Body of pancreas (tissue), 4 donors: ENCODE results near the gene ZNF774. TPM values are rescaled to one million over a fixed set of nuclear protein-coding genes. Genes with fewer than 3 reads are reported as not detected.

Experiments
- ATAC-seq: fragments of 150-250 bp; one replicate; pipeline ENCODE4 v1.9.1; 2016
- DNase-seq, 4 donors: peaks; one replicate each; pipeline ENCODE4 v3.0.0-alpha.2; 2019
- H3K27ac ChIP-seq, 4 donors: fragments of 200-600 bp; sonication (generic); 1 replicate in 3 of 4; 2 replicates in 1 of 4; pipeline versions ENCODE4 v1.5.1 to v1.6.1; 2016 to 2019; ENCODE audit warnings: mild to moderate bottlenecking in 1 of 4, mixed read lengths in 1 of 4, moderate library complexity in 1 of 4
- H3K27me3 ChIP-seq, 2 donors: fragments of 200-600 bp; sonication (generic); one replicate each; pipeline ENCODE4 v1.6.0; 2016; ENCODE audit warnings: mild to moderate bottlenecking in 1 of 2
- H3K36me3 ChIP-seq, 2 donors: fragments of 200-600 bp; sonication (generic); replicated peaks in 1 of 2; 2 replicates each; pipeline ENCODE4 v1.5.1; 2016; ENCODE audit warnings: low read depth in 2 of 2; ENCODE audit not compliant: insufficient read depth in 1 of 2
- H3K4me1 ChIP-seq: fragments of 200-600 bp; sonication (generic); one replicate; pipeline ENCODE4 v1.6.0; 2016
- H3K4me3 ChIP-seq, 2 donors: fragments of 200-600 bp; sonication (generic); 1 replicate in 1 of 2; 2 replicates in 1 of 2; pipeline ENCODE4 v1.5.1; 2016 to 2019
- H3K9me3 ChIP-seq, 3 donors: fragments of 200-600 bp; sonication (generic); 1 replicate in 2 of 3; 2 replicates in 1 of 3; pipeline ENCODE4 v1.5.1; 2016
- CTCF ChIP-seq, 7 experiments: fragments of 450-650 bp in 4 of 7; fragments of 200-600 bp in 3 of 7; sonication (generic) in 3 of 7; IDR thresholded peaks; one replicate each; pipeline ENCODE4 v1.5.1; 2016 to 2019; ENCODE audit warnings: antibody characterized with exemption in 7 of 7
- POLR2A ChIP-seq, 3 donors: fragments of 450-650 bp; IDR thresholded peaks; one replicate each; pipeline ENCODE4 v1.6.1; 2016; ENCODE audit warnings: antibody characterized with exemption in 3 of 3, mild to moderate bottlenecking in 2 of 3
- WGBS, 2 donors: methylation state at CpG; one replicate each; pipeline ENCODE4 v1.1.5; 2017; 5-methylcytosine and 5-hydroxymethylcytosine counted together
- intact Hi-C: fragments of 100-400 bp; cut with DNase I; formaldehyde crosslinking; loops from one replicate; pipeline ENCODE4 v1.15.1; 2023
- total RNA-seq, 2 donors: library from RNA; depleted of rRNA; stranded (reverse); fragments of >200 nt; gene quantifications; one replicate each; pipeline ENCODE4 v1.1.0, GENCODE V29; 2016

Gene ZNF774
- total RNA-seq, 2 donors from 2014 or later, result 5.7 to 9.6 TPM

GRCh38 chr15:90320062-90320884 is 31.8 kb upstream of the ZNF774 start:
- ATAC-seq (peak; percentile 75), DNase-seq (peak; percentile 82 to 91 (median 90))
- no peaks in the 10 kb centered on the region for H3K36me3 ChIP-seq
- 15 to 18% methylated on average over 17 of the region's 17 CpGs for WGBS, 2 donors
- H3K27ac ChIP-seq, result peak overlapping the region in 3 of 4 donors; percentile 33 to 58 (median 50)
- no peaks in the 10 kb centered on the region for H3K9me3 ChIP-seq
- H3K4me1 ChIP-seq, result peaks cover 35% of the 10 kb centered on the region
- no peaks in the 10 kb centered on the region for H3K27me3 ChIP-seq
- intact Hi-C loops, result loop anchor here (5.0 kb wide), 1 partner anchor 167 kb away; no protein-coding TSS in a partner anchor
- TF ChIP-seq CTCF (IDR thresholded peaks at IDR 0.05) (peak; percentile 93 to 100 (median 100)), POLR2A (IDR thresholded peaks at IDR 0.05) (no peak)
- H3K4me3 ChIP-seq, result no peak overlapping the region

- peaks cover 30% of the 10 kb centered on the region for H3K4me1 ChIP-seq
- no peaks in the 10 kb centered on the region for H3K9me3 ChIP-seq
- intact Hi-C loops, result loop anchor here (5.0 kb wide), 1 partner anchor 166 kb away; no protein-coding TSS in a partner anchor
- H3K36me3 ChIP-seq, result no peaks in the 10 kb centered on the region
- H3K27ac ChIP-seq, result no peak overlapping the region
- no peak overlapping the region for H3K4me3 ChIP-seq
- H3K27me3 ChIP-seq, result no peaks in the 10 kb centered on the region
- TF ChIP-seq POLR2A (IDR thresholded peaks at IDR 0.05), result no peak
- no peak for TF ChIP-seq CTCF (IDR thresholded peaks at IDR 0.05)
- WGBS, 2 donors, result 77 to 78% methylated on average over 1 of the region's 1 CpG
- ATAC-seq (no peak), DNase-seq (no peak)
Measured at GRCh38 chr15:90320885-90321278, 31.2 kb upstream of the ZNF774 start.

GRCh38 chr15:90322538-90322937 is 29.5 kb upstream of the ZNF774 start:
- Histone ChIP-seq H3K9me3 (no peaks in the 10 kb centered on the region), H3K36me3 (no peaks in the 10 kb centered on the region), H3K27me3 (no peaks in the 10 kb centered on the region), H3K27ac (peak overlapping the region in 2 of 4 donors; percentile 26 to 40), H3K4me3 (no peak overlapping the region), H3K4me1 (peaks cover 20% of the 10 kb centered on the region)
- intact Hi-C loops, result loop anchor here (5.0 kb wide), 1 partner anchor 165 kb away; no protein-coding TSS in a partner anchor
- DNase-seq (peak in 1 of 4 donors; percentile 27), ATAC-seq (no peak)
- 81 to 88% methylated on average over 4 of the region's 4 CpGs for WGBS, 2 donors
- TF ChIP-seq POLR2A (IDR thresholded peaks at IDR 0.05), result no peak
- no peak for TF ChIP-seq CTCF (IDR thresholded peaks at IDR 0.05)

- intact Hi-C loops, result no loop called here
- 88 to 98% methylated on average over 4 of the region's 4 CpGs for WGBS, 2 donors
- H3K9me3 ChIP-seq, result no peaks in the 10 kb centered on the region
- ATAC-seq, result no peak
- H3K36me3 ChIP-seq, result no peaks in the 10 kb centered on the region
- H3K27ac ChIP-seq, result no peak overlapping the region
- TF ChIP-seq CTCF (IDR thresholded peaks at IDR 0.05), result no peak
- no peak for TF ChIP-seq POLR2A (IDR thresholded peaks at IDR 0.05)
- H3K4me3 ChIP-seq, result no peak overlapping the region
- no peak for DNase-seq
- no peaks in the 10 kb centered on the region for H3K27me3 ChIP-seq
- peaks cover 9% of the 10 kb centered on the region for H3K4me1 ChIP-seq
Measured at GRCh38 chr15:90325726-90326125, 26.4 kb upstream of the ZNF774 start.
